ENCODE results near the gene MYT1.

MYT1 gene

GRCh38 chr20:64196309-64196708, 32.1 kb downstream of the MYT1 start:
- ATAC-seq, result no peak

GRCh38 chr20:64196847-64197306, 32.6 kb downstream of the MYT1 start:
- ATAC-seq, result no peak

GRCh38 chr20:64198347-64198746, 34.1 kb downstream of the MYT1 start:
- no peak for ATAC-seq

- ATAC-seq, result no peak
Measured at GRCh38 chr20:64199395-64199794, 35.1 kb downstream of the MYT1 start.

GRCh38 chr20:64200740-64201139, 36.5 kb downstream of the MYT1 start:
- ATAC-seq, result no peak

GRCh38 chr20:64201653-64202052, 37.4 kb downstream of the MYT1 start:
- no peak for ATAC-seq

- ATAC-seq, result no peak
Measured at GRCh38 chr20:64203037-64203777, 39.0 kb downstream of the MYT1 start.

- no peak for ATAC-seq
Measured at GRCh38 chr20:64205611-64206026, 41.4 kb downstream of the MYT1 start.

- no peak for ATAC-seq
Measured at GRCh38 chr20:64206614-64207013, 42.4 kb downstream of the MYT1 start.

- ATAC-seq, result no peak
Measured at GRCh38 chr20:64207641-64208590, 43.7 kb downstream of the MYT1 start.

GRCh38 chr20:64209148-64209547, 44.9 kb downstream of the MYT1 start:
- no peak for ATAC-seq

GRCh38 chr20:64210656-64211369, 46.6 kb downstream of the MYT1 start:
- no peak for ATAC-seq

- no peak for ATAC-seq
Measured at GRCh38 chr20:64211874-64212658, 47.8 kb downstream of the MYT1 start.

GRCh38 chr20:64212755-64213154, 48.5 kb downstream of the MYT1 start:
- no peak for ATAC-seq

- no peak for ATAC-seq
Measured at GRCh38 chr20:64214113-64214512, 49.9 kb downstream of the MYT1 start.

GRCh38 chr20:64214952-64215351, 50.7 kb downstream of the MYT1 start:
- ATAC-seq, result no peak

- ATAC-seq, result no peak
Measured at GRCh38 chr20:64216036-64216435, 51.8 kb downstream of the MYT1 start.

GRCh38 chr20:64216910-64217309, 52.7 kb downstream of the MYT1 start:
- ATAC-seq, result no peak

- no peak for ATAC-seq
Measured at GRCh38 chr20:64217539-64218221, 53.4 kb downstream of the MYT1 start.

GRCh38 chr20:64219202-64219601, 55.0 kb downstream of the MYT1 start:
- ATAC-seq, result no peak

- no peak for ATAC-seq
Measured at GRCh38 chr20:64219730-64220129, 55.5 kb downstream of the MYT1 start.

GRCh38 chr20:64220420-64220819, 56.2 kb downstream of the MYT1 start:
- ATAC-seq, result no peak

Measured in activated CD4-positive, CD25-positive, alpha-beta regulatory T cell treated with anti-CD3 and anti-CD28 coated beads, Interleukin-2, amount 50 U/mL, for 24 hours (primary cell).